K562 treated with DMSO at 1 percent for 24 hours (cell line): ENCODE data around the gene CPXM1. TPM values are rescaled to one million over a fixed set of nuclear protein-coding genes. Genes with fewer than 3 reads are reported as not detected.

ENCODE experiments used
- total RNA-seq: library from RNA; unstranded; fragments of 300-600 nt; gene quantifications from 2 replicates; pipeline ENCODE4 v1.2.3, GENCODE V29; 2022; ENCODE audit warnings: low read depth; ENCODE audit not compliant: insufficient read depth

CPXM1 gene
- total RNA-seq = 0.69 and 1.2 TPM in 2 replicates

DNA sequence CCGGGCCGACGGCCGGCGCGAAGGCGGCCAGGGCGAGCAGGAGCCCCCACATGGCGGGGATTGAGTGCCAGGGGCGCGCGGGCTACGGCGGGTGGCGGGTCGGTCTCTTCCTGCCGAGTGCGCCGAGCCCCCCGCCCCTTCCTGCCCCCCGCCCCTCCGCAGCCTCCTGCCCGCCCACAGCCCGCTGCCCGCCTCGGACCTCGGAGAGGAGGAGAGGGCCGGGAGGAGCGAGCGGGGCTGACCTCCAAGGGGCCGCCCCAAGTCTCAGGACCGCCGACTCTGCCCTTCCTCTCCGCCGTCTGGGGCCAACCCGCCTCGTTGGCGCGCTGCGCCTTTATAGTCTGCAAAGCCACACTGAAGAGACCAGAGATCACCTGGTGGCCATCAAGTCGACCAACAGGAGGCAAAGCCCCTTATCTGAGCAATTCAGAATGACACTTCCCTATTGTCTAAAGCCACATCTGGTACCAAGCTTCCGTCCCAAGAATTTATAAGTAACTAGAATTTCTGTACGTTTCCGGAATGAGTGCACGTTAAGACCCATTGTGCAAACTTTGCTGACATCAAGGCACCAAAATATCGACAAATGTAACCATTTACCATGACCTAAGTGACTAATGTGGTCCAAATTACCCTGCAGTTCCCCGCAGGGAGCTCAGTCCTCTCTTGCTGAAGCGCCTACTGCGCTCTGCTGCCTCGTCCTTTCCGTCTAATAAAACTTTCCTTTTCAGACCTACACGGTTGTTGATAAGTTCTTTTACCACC is at the start of gene CPXM1:
Gene CPXM1 (minus strand): TSS at position 107 of the 765 bp plus-strand sequence. CDS start 55 bp downstream, at position 52.

DNA sequence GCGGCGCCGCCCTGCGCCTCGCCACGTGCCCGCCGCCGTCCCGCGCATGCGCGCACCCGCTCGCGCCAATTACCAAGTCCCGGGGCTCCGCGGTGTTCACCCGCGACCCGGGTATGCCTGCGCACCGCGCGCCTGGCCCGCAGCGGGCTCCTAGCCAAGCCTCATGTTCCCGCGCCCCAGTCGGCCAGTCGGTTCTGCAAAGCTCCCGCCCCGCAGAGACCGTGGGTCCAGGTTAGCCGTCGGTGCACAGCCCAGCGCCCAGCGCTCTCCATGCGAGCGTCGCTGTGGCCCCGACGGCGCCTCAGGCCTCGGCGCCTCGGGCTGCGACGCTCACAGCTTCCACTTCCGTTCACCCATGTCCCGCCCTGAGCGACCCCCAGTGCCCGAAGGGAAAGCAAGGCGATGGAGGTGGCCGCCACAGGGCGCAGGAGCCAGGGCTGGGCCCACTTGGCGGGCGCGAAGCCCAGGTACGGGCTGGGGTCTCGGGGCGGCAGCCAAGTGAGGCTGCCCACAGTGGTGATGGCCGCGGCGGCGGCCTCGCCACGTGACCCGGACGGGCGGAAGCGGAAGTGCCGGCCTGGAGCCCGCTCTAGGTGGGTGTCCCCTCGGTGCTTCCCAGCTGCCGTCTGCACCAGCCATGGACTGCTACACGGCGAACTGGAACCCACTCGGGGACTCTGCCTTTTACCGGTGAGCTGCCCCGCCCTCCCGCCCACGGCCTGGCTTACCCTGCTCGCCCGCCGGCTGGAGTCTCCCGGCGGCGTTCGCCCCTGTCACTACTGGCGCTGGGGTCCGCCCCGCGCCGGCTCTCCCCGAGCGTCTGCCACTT is 39.9 kb upstream of the CPXM1 start, which contains the start of the genes PCED1A and VPS16:
Gene PCED1A (minus strand): TSS at position 518 of the 829 bp plus-strand sequence. CDS start 743 bp downstream, outside the sequence.
Gene VPS16 (plus strand): TSS at position 608 of the 829 bp plus-strand sequence. CDS start 30 bp downstream, at position 638.

DNA sequence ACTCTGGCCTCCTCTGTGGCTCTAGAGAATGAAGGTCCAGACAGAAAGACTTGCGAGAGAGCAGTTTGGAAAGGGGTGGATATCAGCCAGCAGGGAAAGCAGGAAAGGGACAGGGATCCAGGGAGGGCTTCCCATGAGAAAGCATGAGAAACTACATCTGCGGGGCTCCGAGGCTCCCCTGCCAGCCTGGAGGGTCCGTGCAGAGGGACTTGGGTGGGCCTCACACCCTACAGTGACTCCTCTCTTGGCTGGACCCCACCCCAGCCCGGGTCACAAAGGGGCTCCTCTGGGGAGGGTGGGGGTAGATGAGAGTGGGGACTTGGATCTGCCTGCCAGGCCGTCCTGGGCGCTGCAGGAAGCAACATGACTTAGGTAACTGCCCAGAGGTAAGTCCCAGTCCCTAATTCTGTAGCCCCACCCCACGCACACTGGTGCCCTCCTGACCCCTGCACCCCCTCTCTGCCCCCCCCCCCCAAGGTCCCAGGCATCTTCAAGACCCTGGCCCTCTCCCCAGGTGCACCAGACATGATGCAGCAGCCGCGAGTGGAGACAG is 15.7 kb upstream of the CPXM1 start, which contains the start of gene TMEM239:
Gene TMEM239 (plus strand): TSS at position 335 of the 553 bp plus-strand sequence. CDS start 191 bp downstream, at position 526.

DNA sequence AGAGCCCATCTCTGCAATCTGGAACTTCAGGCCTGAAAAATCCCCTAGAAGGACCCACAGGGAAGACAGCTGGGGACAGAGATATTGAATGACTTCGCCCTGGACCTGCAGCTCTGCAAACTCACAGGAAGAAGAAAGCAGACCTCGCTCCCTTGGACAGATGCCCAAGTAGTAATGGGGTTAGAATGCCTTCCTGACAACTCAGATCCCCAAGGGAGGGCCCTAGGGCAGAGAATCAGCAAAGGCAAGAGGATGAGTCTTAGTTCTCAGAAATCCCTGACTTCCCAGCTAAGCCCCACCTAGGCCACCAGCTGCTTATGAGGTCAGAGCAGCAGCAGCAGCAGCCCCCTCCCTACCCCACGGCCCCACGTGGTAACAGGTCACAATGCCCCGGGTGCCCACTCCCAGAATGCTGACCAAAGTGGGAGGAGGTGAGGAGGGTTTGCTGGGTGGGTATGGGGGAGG is 14.2 kb upstream of the CPXM1 start, which contains the start of gene C20orf141:
Gene C20orf141 (plus strand): TSS at position 401 of the 465 bp plus-strand sequence. CDS start 198 bp downstream, outside the sequence.

Other genes with a start within 250 kb of the CPXM1 start
- gene NOP56, start 148.0 kb downstream of the CPXM1 start, total RNA-seq = 79.3 and 81.1 TPM in 2 replicates
- gene IDH3B, start 136.4 kb downstream of the CPXM1 start, total RNA-seq = 94.0 and 95.5 TPM in 2 replicates
- gene EBF4, start 107.8 kb downstream of the CPXM1 start, total RNA-seq = 0.76 and 1.6 TPM in 2 replicates
- not detected in 2 replicates for gene C20orf141, start 14.4 kb upstream of the CPXM1 start, total RNA-seq
- gene TMEM239, start 15.7 kb upstream of the CPXM1 start, total RNA-seq = not detected in 2 replicates
- 16.6 and 17.3 TPM in 2 replicates for gene PCED1A, start 40.0 kb upstream of the CPXM1 start, total RNA-seq
- gene VPS16, start 40.1 kb upstream of the CPXM1 start, total RNA-seq = 47.0 and 49.4 TPM in 2 replicates
- 31.4 and 37.5 TPM in 2 replicates for gene PTPRA, start 72.9 kb upstream of the CPXM1 start, total RNA-seq
- gene GNRH2, start 243.0 kb upstream of the CPXM1 start, total RNA-seq = not detected in 2 replicates
- 43.2 and 50.3 TPM in 2 replicates for gene MRPS26, start 245.4 kb upstream of the CPXM1 start, total RNA-seq